Loucy (cell line): ENCODE results near the gene CCDC167.

Experiments used
- H2AFZ ChIP-seq: fragments of 200-600 bp; sonication (generic); 2 replicates; pipeline ENCODE4 v1.6.0; 2016; ENCODE audit warnings: antibody characterized with exemption, mild to moderate bottlenecking, low read length, moderate library complexity
- H3F3A ChIP-seq: fragments of 200-600 bp; 2 replicates; pipeline ENCODE4 v1.6.0; 2016; ENCODE audit warnings: antibody characterized with exemption, low read depth, mild to moderate bottlenecking
- H3K27me3 ChIP-seq: fragments of 200-600 bp; sonication (generic); 2 replicates; pipeline ENCODE4 v1.6.1; 2014; ENCODE audit warnings: low read length, mild to moderate bottlenecking; ENCODE audit not compliant: insufficient read depth, poor library complexity, severe bottlenecking
- H3K36me3 ChIP-seq: fragments of 200-600 bp; sonication (generic); 2 replicates; pipeline ENCODE4 v1.6.1; 2016; ENCODE audit warnings: low read length; ENCODE audit not compliant: insufficient read depth
- H3K4me1 ChIP-seq: fragments of 200-600 bp; sonication (generic); 2 replicates; pipeline ENCODE4 v1.5.1; 2014; ENCODE audit warnings: low read length, mild to moderate bottlenecking; ENCODE audit not compliant: insufficient read depth, poor library complexity, severe bottlenecking
- H3K4me2 ChIP-seq: fragments of 200-600 bp; sonication (generic); 2 replicates; pipeline ENCODE4 v1.6.0; 2014; ENCODE audit warnings: antibody characterized with exemption, low read length, low read depth, mild to moderate bottlenecking; ENCODE audit not compliant: poor library complexity, severe bottlenecking
- H3K4me3 ChIP-seq: fragments of 200-600 bp; sonication (generic); 2 replicates; pipeline ENCODE4 v1.5.1; 2014; ENCODE audit warnings: low read length, mild to moderate bottlenecking, mixed read lengths; ENCODE audit not compliant: poor library complexity, severe bottlenecking
- H3K79me2 ChIP-seq: fragments of 200-600 bp; sonication (generic); 2 replicates; pipeline ENCODE4 v1.6.1; 2014; ENCODE audit warnings: low read length; ENCODE audit not compliant: insufficient read depth
- H3K9ac ChIP-seq: fragments of 200-600 bp; sonication (generic); 2 replicates; pipeline ENCODE4 v1.6.0; 2014; ENCODE audit warnings: mild to moderate bottlenecking, low read depth, low read length, moderate library complexity; ENCODE audit not compliant: poor library complexity, severe bottlenecking
- H3K9me2 ChIP-seq: fragments of 200-600 bp; sonication (generic); replicated peaks from 2 replicates; pipeline ENCODE4 v1.6.1; 2016; ENCODE audit warnings: low read depth, low read length, mixed read lengths
- H3K9me3 ChIP-seq: fragments of 200-600 bp; sonication (generic); 2 replicates; pipeline ENCODE4 v1.6.1; 2014; ENCODE audit warnings: mild to moderate bottlenecking, antibody characterized with exemption, low read length, low read depth; ENCODE audit not compliant: insufficient read depth
- H4K20me1 ChIP-seq: fragments of 200-600 bp; sonication (generic); 2 replicates; pipeline ENCODE4 v1.6.0; 2014; ENCODE audit warnings: antibody characterized with exemption, low read length, mild to moderate bottlenecking; ENCODE audit not compliant: insufficient read depth, poor library complexity, severe bottlenecking
- EZH2phosphoT487 ChIP-seq: fragments of 200-600 bp; IDR thresholded peaks from 2 replicates; pipeline ENCODE4 v1.6.1; 2018; ENCODE audit warnings: antibody characterized with exemption, mild to moderate bottlenecking, moderate library complexity, borderline replicate concordance
- TF ChIP-seq, protein P1 (sequence below): fragments of 200-600 bp; sonication (generic); conservative IDR thresholded peaks from 2 replicates; pipeline ENCODE4 v1.5.1; 2014; ENCODE audit warnings: mild to moderate bottlenecking, antibody characterized with exemption, low read length

Gene CCDC167

DNA sequence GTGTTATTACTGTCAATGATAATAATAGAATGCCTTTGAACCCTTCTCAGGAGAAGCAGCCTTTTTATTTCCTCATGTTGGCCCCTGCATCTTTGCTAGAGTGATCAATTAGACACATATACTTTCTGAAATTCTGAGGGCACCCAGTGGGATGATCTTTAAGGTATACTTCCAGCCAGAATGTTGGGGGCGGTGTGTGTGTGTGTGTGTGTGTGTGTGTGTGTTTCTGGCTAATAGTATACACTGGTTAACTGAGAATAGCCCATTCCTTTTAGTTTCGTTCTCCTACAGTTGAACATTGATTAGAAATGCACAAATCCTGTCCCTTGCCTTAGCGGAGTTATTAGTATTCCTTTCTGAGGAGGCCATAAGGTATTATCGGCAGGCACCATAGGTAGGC is 41.7 kb upstream of the CCDC167 start:
- Histone ChIP-seq H3K4me2 (no peak overlapping the region), H3K36me3 (no peaks in the 10 kb centered on the region), H3K9me3 (no peaks in the 10 kb centered on the region), H4K20me1 (no peaks in the 10 kb centered on the region), H3K9me2 (no peaks in the 10 kb centered on the region), H3F3A (no peaks in the 10 kb centered on the region), H3K79me2 (no peaks in the 10 kb centered on the region), H3K4me1 (no peaks in the 10 kb centered on the region), H2AFZ (no peak overlapping the region), H3K9ac (no peak overlapping the region), H3K27me3 (no peaks in the 10 kb centered on the region), H3K4me3 (no peak overlapping the region)
- TF ChIP-seq, protein P1, sequence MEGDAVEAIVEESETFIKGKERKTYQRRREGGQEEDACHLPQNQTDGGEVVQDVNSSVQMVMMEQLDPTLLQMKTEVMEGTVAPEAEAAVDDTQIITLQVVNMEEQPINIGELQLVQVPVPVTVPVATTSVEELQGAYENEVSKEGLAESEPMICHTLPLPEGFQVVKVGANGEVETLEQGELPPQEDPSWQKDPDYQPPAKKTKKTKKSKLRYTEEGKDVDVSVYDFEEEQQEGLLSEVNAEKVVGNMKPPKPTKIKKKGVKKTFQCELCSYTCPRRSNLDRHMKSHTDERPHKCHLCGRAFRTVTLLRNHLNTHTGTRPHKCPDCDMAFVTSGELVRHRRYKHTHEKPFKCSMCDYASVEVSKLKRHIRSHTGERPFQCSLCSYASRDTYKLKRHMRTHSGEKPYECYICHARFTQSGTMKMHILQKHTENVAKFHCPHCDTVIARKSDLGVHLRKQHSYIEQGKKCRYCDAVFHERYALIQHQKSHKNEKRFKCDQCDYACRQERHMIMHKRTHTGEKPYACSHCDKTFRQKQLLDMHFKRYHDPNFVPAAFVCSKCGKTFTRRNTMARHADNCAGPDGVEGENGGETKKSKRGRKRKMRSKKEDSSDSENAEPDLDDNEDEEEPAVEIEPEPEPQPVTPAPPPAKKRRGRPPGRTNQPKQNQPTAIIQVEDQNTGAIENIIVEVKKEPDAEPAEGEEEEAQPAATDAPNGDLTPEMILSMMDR, result no peak
- TF ChIP-seq EZH2phosphoT487, result no peak

GRCh38 chr6:37540390-37540789 is 40.7 kb upstream of the CCDC167 start:
- Histone ChIP-seq H3K4me2 (no peak overlapping the region), H3K4me3 (no peak overlapping the region), H2AFZ (no peak overlapping the region), H3K79me2 (no peaks in the 10 kb centered on the region), H3K4me1 (no peaks in the 10 kb centered on the region), H3K27me3 (no peaks in the 10 kb centered on the region), H3F3A (no peaks in the 10 kb centered on the region), H3K9me2 (no peaks in the 10 kb centered on the region), H3K36me3 (no peaks in the 10 kb centered on the region), H3K9ac (no peak overlapping the region), H4K20me1 (no peaks in the 10 kb centered on the region), H3K9me3 (no peaks in the 10 kb centered on the region)
- no peak for TF ChIP-seq EZH2phosphoT487
- TF ChIP-seq, protein P1, result no peak

DNA sequence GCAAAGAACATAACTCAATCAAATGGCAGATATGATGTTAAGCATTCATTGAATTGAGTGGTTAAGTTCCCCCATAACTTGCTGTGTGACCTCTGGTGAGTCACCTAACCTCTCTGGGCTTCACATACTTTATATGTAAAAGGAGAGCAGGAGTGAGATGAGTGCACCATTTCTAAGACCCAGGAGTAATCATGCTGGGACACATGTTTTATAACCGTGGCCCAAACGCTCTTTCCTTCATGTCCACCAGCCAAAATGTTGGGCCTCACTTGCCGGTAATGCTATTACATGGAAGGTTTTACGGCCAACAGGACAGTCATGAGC is 40.3 kb upstream of the CCDC167 start:
- TF ChIP-seq, protein P1, result no peak
- no peak for TF ChIP-seq EZH2phosphoT487
- Histone ChIP-seq H3K4me1 (no peaks in the 10 kb centered on the region), H3K9me3 (no peaks in the 10 kb centered on the region), H3K9ac (no peak overlapping the region), H3K79me2 (no peaks in the 10 kb centered on the region), H3K4me3 (no peak overlapping the region), H3K4me2 (no peak overlapping the region), H3K9me2 (no peaks in the 10 kb centered on the region), H3F3A (no peaks in the 10 kb centered on the region), H4K20me1 (no peaks in the 10 kb centered on the region), H2AFZ (no peak overlapping the region), H3K27me3 (no peaks in the 10 kb centered on the region), H3K36me3 (no peaks in the 10 kb centered on the region)
